H9 (cell line): ENCODE measurements around the gene PDZRN4. TPM values are rescaled to one million over a fixed set of nuclear protein-coding genes. Genes with fewer than 3 reads are reported as not detected.

Experiments used
- DNase-seq: peaks from one replicate; pipeline ENCODE4 v3.0.0-alpha.2; 2017
- H2AFZ ChIP-seq: one replicate; pipeline ENCODE4 v1.6.1; 2013; ENCODE audit warnings: mild to moderate bottlenecking, low read length, control low read depth, moderate library complexity
- H2AK5ac ChIP-seq: 2 replicates; pipeline ENCODE4 v1.6.1; 2013; ENCODE audit warnings: low read length, control low read depth, mixed read lengths; ENCODE audit not compliant: insufficient read length
- H2BK120ac ChIP-seq: one replicate; pipeline ENCODE4 v1.6.1; 2013; ENCODE audit warnings: low read depth, mild to moderate bottlenecking, low read length, control low read depth, inconsistent platforms; ENCODE audit not compliant: poor library complexity, severe bottlenecking
- H2BK12ac ChIP-seq: 2 replicates; pipeline ENCODE4 v1.6.1; 2013; ENCODE audit warnings: low read length, control low read depth, mixed read lengths, low read depth; ENCODE audit not compliant: insufficient read length
- H2BK15ac ChIP-seq: 2 replicates; pipeline ENCODE4 v1.6.1; 2013; ENCODE audit warnings: low read depth, low read length, control low read depth
- H2BK20ac ChIP-seq: one replicate; pipeline ENCODE4 v1.6.1; 2013; ENCODE audit warnings: low read depth, mild to moderate bottlenecking, low read length, control low read depth, inconsistent platforms; ENCODE audit not compliant: poor library complexity, severe bottlenecking
- H2BK5ac ChIP-seq: 2 replicates; pipeline ENCODE4 v1.6.1; 2013; ENCODE audit warnings: low read length, control low read depth, mixed read lengths; ENCODE audit not compliant: insufficient read length
- H3K14ac ChIP-seq: 2 replicates; pipeline ENCODE4 v1.6.1; 2013; ENCODE audit warnings: low read length, control low read depth; ENCODE audit not compliant: insufficient read depth
- H3K18ac ChIP-seq: 2 replicates; pipeline ENCODE4 v1.6.1; 2013; ENCODE audit warnings: low read depth, mild to moderate bottlenecking, mixed read lengths, low read length, control low read depth; ENCODE audit not compliant: insufficient read length
- H3K23ac ChIP-seq: 2 replicates; pipeline ENCODE4 v1.6.1; 2013; ENCODE audit warnings: low read length, control low read depth, mixed read lengths, low read depth; ENCODE audit not compliant: insufficient read length
- H3K23me2 ChIP-seq: 2 replicates; pipeline ENCODE4 v1.6.1; 2013; ENCODE audit warnings: low read depth, mild to moderate bottlenecking, mixed read lengths, low read length, control low read depth; ENCODE audit not compliant: insufficient read length, poor library complexity, severe bottlenecking
- H3K27ac ChIP-seq: 2 replicates; pipeline ENCODE4 v1.5.1; 2013; ENCODE audit warnings: low read length, control low read depth, mixed read lengths, low read depth; ENCODE audit not compliant: insufficient read length
- H3K27me3 ChIP-seq: 2 replicates; pipeline ENCODE4 v1.6.1; 2013; ENCODE audit warnings: low read length, control low read depth, inconsistent platforms; ENCODE audit not compliant: insufficient read depth
- H3K4ac ChIP-seq: 2 replicates; pipeline ENCODE4 v1.6.1; 2013; ENCODE audit warnings: low read depth, mild to moderate bottlenecking, control low read depth, inconsistent platforms, low read length, moderate library complexity
- H3K4me1 ChIP-seq: 2 replicates; pipeline ENCODE4 v1.6.1; 2013; ENCODE audit warnings: low read length, control low read depth, inconsistent platforms; ENCODE audit not compliant: insufficient read depth
- H3K4me2 ChIP-seq: 2 replicates; pipeline ENCODE4 v1.6.1; 2013; ENCODE audit warnings: low read length, control low read depth, mixed read lengths; ENCODE audit not compliant: insufficient read length, insufficient read depth
- H3K56ac ChIP-seq: 2 replicates; pipeline ENCODE4 v1.6.1; 2013; ENCODE audit warnings: low read depth, mild to moderate bottlenecking, mixed read lengths, low read length, control low read depth; ENCODE audit not compliant: insufficient read length
- H3K79me1 ChIP-seq: 2 replicates; pipeline ENCODE4 v1.6.1; 2013; ENCODE audit warnings: low read depth, mild to moderate bottlenecking, moderate library complexity, low read length, control low read depth, inconsistent platforms; ENCODE audit not compliant: insufficient read depth, poor library complexity, severe bottlenecking
- H3K79me2 ChIP-seq: 2 replicates; pipeline ENCODE4 v1.6.1; 2013; ENCODE audit warnings: low read length, control low read depth, inconsistent platforms; ENCODE audit not compliant: insufficient read depth
- H3K9ac ChIP-seq: 2 replicates; pipeline ENCODE4 v1.6.1; 2013; ENCODE audit warnings: low read length, control low read depth, mixed read lengths; ENCODE audit not compliant: insufficient read length; ENCODE audit errors: extremely low read depth
- H3K9me3 ChIP-seq: one replicate; pipeline ENCODE4 v1.6.1; 2013; ENCODE audit warnings: low read depth, low read length, inconsistent platforms; ENCODE audit not compliant: control insufficient read depth
- H3T11ph ChIP-seq: one replicate; pipeline ENCODE4 v1.6.1; 2013; ENCODE audit warnings: mild to moderate bottlenecking, low read length, control low read depth, inconsistent platforms
- H4K20me1 ChIP-seq: one replicate; pipeline ENCODE4 v1.6.1; 2013; ENCODE audit not compliant: control insufficient read depth, insufficient read length, insufficient read depth
- H4K5ac ChIP-seq: 2 replicates; pipeline ENCODE4 v1.6.1; 2013; ENCODE audit warnings: low read depth, mild to moderate bottlenecking, mixed read lengths, low read length, control low read depth; ENCODE audit not compliant: insufficient read length
- H4K8ac ChIP-seq: replicated peaks from 2 replicates; pipeline ENCODE4 v1.6.1; 2013; ENCODE audit warnings: low read length, control low read depth, mixed read lengths, low read depth; ENCODE audit not compliant: insufficient read length
- H4K91ac ChIP-seq: 2 replicates; pipeline ENCODE4 v1.6.1; 2013; ENCODE audit warnings: low read depth, mild to moderate bottlenecking, moderate library complexity, mixed read lengths, low read length, control low read depth; ENCODE audit not compliant: insufficient read length
- H3K27ac Mint-ChIP-seq, 3 experiments: 2 replicates in 2 of 3; 3 replicates in 1 of 3; pipeline ENCODE4 v1.8.0; 2020 to 2021; ENCODE audit warnings: mixed read lengths in 3 of 3, mild to moderate bottlenecking in 1 of 3, moderate library complexity in 1 of 3
- H3K27me3 Mint-ChIP-seq: 2 replicates; pipeline ENCODE4 v1.8.0; 2021; ENCODE audit warnings: low read depth, mild to moderate bottlenecking, moderate library complexity, mixed read lengths
- H3K36me3 Mint-ChIP-seq, 3 experiments: 2 replicates in 2 of 3; 3 replicates in 1 of 3; pipeline ENCODE4 v1.8.0; 2020 to 2021; ENCODE audit warnings: low read depth in 3 of 3, mixed read lengths in 3 of 3; ENCODE audit not compliant: insufficient read depth in 1 of 3
- H3K4me1 Mint-ChIP-seq, 2 experiments: 2 replicates each; pipeline ENCODE4 v1.8.0; 2020; ENCODE audit warnings: mixed read lengths in 2 of 2
- H3K4me3 Mint-ChIP-seq, 2 experiments: 2 replicates in 1 of 2; 3 replicates in 1 of 2; pipeline ENCODE4 v1.8.0; 2020 to 2021; ENCODE audit warnings: mild to moderate bottlenecking in 2 of 2, mixed read lengths in 2 of 2, moderate library complexity in 1 of 2
- H3K9me3 Mint-ChIP-seq, 2 experiments: 2 replicates in 1 of 2; 3 replicates in 1 of 2; pipeline ENCODE4 v1.8.0; 2020; ENCODE audit warnings: mild to moderate bottlenecking in 2 of 2, mixed read lengths in 2 of 2, moderate library complexity in 1 of 2
- whole genome bisulfite sequencing: extraction: QIAGEN DNeasy Blood & Tissue Kit; methylation state at CpG from one replicate; pipeline ENCODE4 v1.1.7; 2013; ENCODE audit warnings: missing lambda C conversion rate, low lambda C conversion rate, mixed read lengths; ENCODE audit not compliant: insufficient read length; ENCODE audit errors: extremely low coverage; 5-methylcytosine and 5-hydroxymethylcytosine counted together
- total RNA-seq: library from RNA; stranded (reverse); gene quantifications from 2 replicates; pipeline ENCODE4 v1.2.1, GENCODE V29; 2021
- TF ChIP-seq, protein P1 (sequence below): fragments of 200-600 bp; sonication (generic); conservative IDR thresholded peaks from 3 replicates; pipeline ENCODE4 v1.8.0; 2021; ENCODE audit warnings: antibody characterized with exemption, mild to moderate bottlenecking

PDZRN4 gene
- total RNA-seq, 1 experiment from 2014 or later, result not detected

DNA sequence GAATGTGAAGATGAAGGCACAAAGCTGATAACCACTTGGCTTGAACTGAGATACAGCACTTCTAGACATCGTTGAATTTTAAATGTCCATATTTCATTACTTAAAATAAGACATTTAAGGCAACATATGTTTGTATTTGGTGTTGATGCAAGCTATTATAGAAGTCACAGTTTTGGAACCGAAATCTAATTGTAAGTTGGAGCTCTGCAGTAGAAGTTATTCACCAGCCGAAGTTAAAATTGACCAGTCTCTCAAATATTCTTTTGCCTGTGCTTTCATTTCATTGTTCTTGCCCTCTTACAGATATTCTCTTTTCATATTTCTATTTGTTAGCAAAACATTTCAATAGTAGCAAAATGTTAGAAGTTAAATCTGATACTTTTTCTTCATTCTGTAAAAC is 332.7 kb downstream of the PDZRN4 start:
- H3K27me3 ChIP-seq, result no peaks in the 10 kb centered on the region
- H3T11ph ChIP-seq, result no peak overlapping the region
- Mint-ChIP-seq H3K27me3 (no peaks in the 10 kb centered on the region; the same call in 1 of the 2 replicates), H3K27ac (no peak overlapping the region), H3K9me3 (no peaks in the 10 kb centered on the region), H3K36me3 (no peaks in the 10 kb centered on the region), H3K4me1 (peaks cover 11 to 20% of the 10 kb centered on the region in 2 experiments), H3K4me3 (no peak overlapping the region)
- H2BK20ac ChIP-seq, result no peak overlapping the region
- no peak overlapping the region for H4K91ac ChIP-seq
- no peaks in the 10 kb centered on the region for H3K79me2 ChIP-seq
- H2BK120ac ChIP-seq, result no peak overlapping the region
- no peak overlapping the region for H4K5ac ChIP-seq
- no peak overlapping the region for H3K4me2 ChIP-seq
- H2BK5ac ChIP-seq, result no peak overlapping the region
- no peak for DNase-seq
- H3K79me1 ChIP-seq, result no peaks in the 10 kb centered on the region
- H3K4ac ChIP-seq, result no peak overlapping the region
- H2AFZ ChIP-seq, result no peak overlapping the region
- no peaks in the 10 kb centered on the region for H3K23me2 ChIP-seq
- WGBS, result no CpG with 5 or more reads among the region's 3 CpGs
- no peaks in the 10 kb centered on the region for H4K20me1 ChIP-seq
- H3K23ac ChIP-seq, result no peak overlapping the region
- H3K18ac ChIP-seq, result no peak overlapping the region
- H4K8ac ChIP-seq, result no peak overlapping the region
- no peak overlapping the region for H2BK12ac ChIP-seq
- H3K4me1 ChIP-seq, result no peaks in the 10 kb centered on the region
- H3K14ac ChIP-seq, result no peak overlapping the region
- H3K27ac ChIP-seq, result no peak overlapping the region
- no peak overlapping the region for H3K56ac ChIP-seq
- no peaks in the 10 kb centered on the region for H3K9me3 ChIP-seq
- TF ChIP-seq, protein P1, sequence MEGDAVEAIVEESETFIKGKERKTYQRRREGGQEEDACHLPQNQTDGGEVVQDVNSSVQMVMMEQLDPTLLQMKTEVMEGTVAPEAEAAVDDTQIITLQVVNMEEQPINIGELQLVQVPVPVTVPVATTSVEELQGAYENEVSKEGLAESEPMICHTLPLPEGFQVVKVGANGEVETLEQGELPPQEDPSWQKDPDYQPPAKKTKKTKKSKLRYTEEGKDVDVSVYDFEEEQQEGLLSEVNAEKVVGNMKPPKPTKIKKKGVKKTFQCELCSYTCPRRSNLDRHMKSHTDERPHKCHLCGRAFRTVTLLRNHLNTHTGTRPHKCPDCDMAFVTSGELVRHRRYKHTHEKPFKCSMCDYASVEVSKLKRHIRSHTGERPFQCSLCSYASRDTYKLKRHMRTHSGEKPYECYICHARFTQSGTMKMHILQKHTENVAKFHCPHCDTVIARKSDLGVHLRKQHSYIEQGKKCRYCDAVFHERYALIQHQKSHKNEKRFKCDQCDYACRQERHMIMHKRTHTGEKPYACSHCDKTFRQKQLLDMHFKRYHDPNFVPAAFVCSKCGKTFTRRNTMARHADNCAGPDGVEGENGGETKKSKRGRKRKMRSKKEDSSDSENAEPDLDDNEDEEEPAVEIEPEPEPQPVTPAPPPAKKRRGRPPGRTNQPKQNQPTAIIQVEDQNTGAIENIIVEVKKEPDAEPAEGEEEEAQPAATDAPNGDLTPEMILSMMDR, result no peak
- no peak overlapping the region for H2BK15ac ChIP-seq
- H3K9ac ChIP-seq, result no peak overlapping the region
- H2AK5ac ChIP-seq, result no peak overlapping the region
